K562 (cell line): ENCODE data around the gene SEMA3C. TPM values are rescaled to one million over a fixed set of nuclear protein-coding genes. Genes with fewer than 3 reads are reported as not detected.

Source experiments
- ATAC-seq: fragments of 200-7000 bp; cut with Tn5 transposase; 3 replicates; pipeline ENCODE4 v1.9.1; 2020; ENCODE audit warnings: moderate library complexity
- BruUV-seq: library from RNA; stranded (reverse); fragments of 400-500 nt; replicated peaks from 2 replicates; lab custom pipeline; 2021; lab: Mats Ljungman, UMichigan
- CTCF ChIA-PET: fragments of 300-600 bp; formaldehyde crosslinking; extraction: SDS; loops from one replicate; lab custom pipeline; 2021; ENCODE audit warnings: low intra/inter-chr PET ratio; lab: Yijun Ruan, JAX
- POLR2A ChIA-PET: fragments of 300-600, 350-650 bp; sonication (Branson Sonifier 250); formaldehyde crosslinking; extraction: SDS; loops from one replicate; lab custom pipeline; 2021; ENCODE audit warnings: antibody characterized with exemption, inconsistent platforms; lab: Yijun Ruan, JAX
- DNase-seq, 4 experiments: peaks; one replicate each; pipeline versions ENCODE4 v3.0.0 to v3.0.0-alpha.2; 2011 to 2018; ENCODE audit warnings: low spot score in 3 of 4, mixed read lengths in 3 of 4; ENCODE audit errors: extremely low read depth in 1 of 4
- FAIRE-seq: peaks from 2 replicates; lab custom pipeline; 2011; peaks lifted over from hg19 to GRCh38; lab: Jason Lieb, UNC
- H2AFZ ChIP-seq: 2 replicates; pipeline ENCODE4 v1.6.0; 2011; ENCODE audit warnings: low read depth, low read length, control low read depth, inconsistent platforms
- H3K27ac ChIP-seq: fragments of 200-600 bp; 3 replicates; pipeline ENCODE4 v1.8.0; 2011; ENCODE audit warnings: low read depth, mild to moderate bottlenecking, control low read depth, inconsistent platforms, low read length, moderate library complexity, mixed read lengths; ENCODE audit errors: extremely low read depth
- H3K27me3 ChIP-seq, 2 experiments: fragments of 300-600 bp in 1 of 2; 2 replicates in 1 of 2; 3 replicates in 1 of 2; pipeline versions ENCODE4 v1.6.0 to v1.8.0; 2011; ENCODE audit warnings: inconsistent platforms in 2 of 2, low read length in 2 of 2, mild to moderate bottlenecking in 1 of 2, mixed read lengths in 1 of 2, moderate library complexity in 1 of 2; ENCODE audit not compliant: control insufficient read depth in 2 of 2, insufficient read depth in 2 of 2
- H3K36me3 ChIP-seq: fragments of 300-600 bp; 3 replicates; pipeline ENCODE4 v1.8.0; 2011; ENCODE audit warnings: mild to moderate bottlenecking, low read length, inconsistent platforms; ENCODE audit not compliant: control insufficient read depth, insufficient read depth
- H3K4me1 ChIP-seq, 2 experiments: fragments of 200-600 bp in 1 of 2; replicated peaks in 1 of 2; 2 replicates in 1 of 2; 3 replicates in 1 of 2; pipeline versions ENCODE4 v1.5.1 to v1.8.0; 2011; ENCODE audit warnings: inconsistent platforms in 2 of 2, low read length in 2 of 2, mild to moderate bottlenecking in 1 of 2, mixed read lengths in 1 of 2, moderate library complexity in 1 of 2; ENCODE audit not compliant: control insufficient read depth in 2 of 2, insufficient read depth in 2 of 2
- H3K4me2 ChIP-seq: 2 replicates; pipeline ENCODE4 v1.6.1; 2011; ENCODE audit warnings: low read length, control low read depth, inconsistent platforms, mixed read lengths; ENCODE audit not compliant: insufficient read depth
- H3K4me3 ChIP-seq: fragments of 200-600 bp; sonication (generic), shearing (Covaris generic); 2 replicates; pipeline ENCODE4 v1.5.1; 2016; ENCODE audit warnings: control low read depth, inconsistent platforms
- H3K79me2 ChIP-seq: fragments of 200-600 bp; 3 replicates; pipeline ENCODE4 v1.8.0; 2011; ENCODE audit warnings: low read length, inconsistent platforms; ENCODE audit not compliant: control insufficient read depth, insufficient read depth
- H3K9ac ChIP-seq, 2 experiments: 2 replicates each; pipeline versions ENCODE4 v1.6.0 to v1.6.1; 2011; ENCODE audit warnings: low read depth in 2 of 2, low read length in 2 of 2, control low read depth in 1 of 2, inconsistent platforms in 1 of 2, mild to moderate bottlenecking in 1 of 2, mixed read lengths in 1 of 2; ENCODE audit not compliant: insufficient read depth in 1 of 2
- H3K9me1 ChIP-seq: one replicate; pipeline ENCODE4 v1.6.0; 2011; ENCODE audit warnings: inconsistent platforms, mild to moderate bottlenecking, low read length, moderate library complexity; ENCODE audit not compliant: control insufficient read depth, insufficient read depth
- H3K9me3 ChIP-seq: replicated peaks from 2 replicates; pipeline ENCODE4 v1.5.1; 2011; ENCODE audit warnings: low read depth, low read length, inconsistent platforms; ENCODE audit not compliant: control insufficient read depth, insufficient read depth
- H4K20me1 ChIP-seq: replicated peaks from 2 replicates; pipeline ENCODE4 v1.6.1; 2011; ENCODE audit warnings: low read length, inconsistent platforms, mixed read lengths; ENCODE audit not compliant: control insufficient read depth, insufficient read depth
- BRF1 ChIP-seq: IDR thresholded peaks from 3 replicates; pipeline ENCODE4 v1.6.1; 2011; ENCODE audit warnings: borderline replicate concordance, mild to moderate bottlenecking; ENCODE audit not compliant: insufficient read length; ENCODE audit errors: extremely low read depth
- KAT8 ChIP-seq: fragments of 450-650 bp; IDR thresholded peaks from 2 replicates; pipeline ENCODE4 v1.6.1; 2016; ENCODE audit warnings: low read depth, mild to moderate bottlenecking
- MAFG ChIP-seq: fragments of 450-650 bp; conservative IDR thresholded peaks from 2 replicates; pipeline ENCODE4 v1.6.1; 2016; ENCODE audit warnings: missing genetic modification characterization, missing compliant biosample characterization
- SMARCC2 ChIP-seq: fragments of 450-650 bp; IDR thresholded peaks from 2 replicates; pipeline ENCODE4 v1.6.1; 2017; ENCODE audit warnings: antibody characterized with exemption, moderate library complexity, mild to moderate bottlenecking, low read depth
- ZNF274 ChIP-seq: IDR thresholded peaks from 2 replicates; pipeline ENCODE4 v1.6.1; 2011; ENCODE audit warnings: low read depth, mild to moderate bottlenecking, low read length, moderate library complexity, borderline replicate concordance
- ZNF347 ChIP-seq: fragments of 450-650 bp; formaldehyde crosslinking; IDR thresholded peaks from 2 replicates; pipeline ENCODE4 v1.4.0; 2020; ENCODE audit warnings: low read depth, mild to moderate bottlenecking, moderate library complexity
- ZNF644 ChIP-seq: fragments of 200-800 bp; sonication (Bioruptor generic); IDR thresholded peaks from 2 replicates; pipeline ENCODE4 v1.6.1; 2016; ENCODE audit warnings: low read depth, missing genetic modification characterization, missing compliant biosample characterization
- in situ Hi-C: fragments of 300-500 bp; cut with MboI; formaldehyde crosslinking; loops from 4 replicates; pipeline ENCODE4 v1.15.0; 2018; ENCODE audit warnings: inconsistent platforms, mixed read lengths
- intact Hi-C: fragments of 100-400 bp; cut with micrococcal nuclease; formaldehyde crosslinking; loops from 2 replicates; pipeline ENCODE4 v1.14.2; 2022
- polyA plus RNA-seq, 8 experiments: library from polyadenylated mRNA; depleted of rRNA in 4 of 8; stranded (reverse) in 5 of 8; unstranded in 3 of 8; fragments of >200 nt; fragmentation: Nextera tagmentation in 2 of 8; fragmentation: Illumina TruSeq in 1 of 8; extraction: Ambion mirVana in 2 of 8; extraction: Trizol in 1 of 8; gene quantifications; 2 replicates each; pipeline versions ENCODE4 v1.2.1 to v1.2.3, GENCODE V29; 2011 to 2014; ENCODE audit warnings: inconsistent platforms in 1 of 8, missing spikeins in 1 of 8
- total RNA-seq, 7 experiments: library from RNA; depleted of rRNA in 6 of 7; stranded (reverse); fragments of >200 nt in 6 of 7; fragmentation: Illumina TruSeq in 2 of 7; extraction: Trizol in 2 of 7; gene quantifications; 2 replicates each; pipeline versions ENCODE4 v1.2.1 to v1.2.3, GENCODE V29; 2011 to 2021; ENCODE audit warnings: low replicate concordance in 1 of 7
- TF ChIP-seq, protein P1 (sequence below): IDR thresholded peaks from 2 replicates; pipeline ENCODE4 v1.6.1; 2011; ENCODE audit not compliant: insufficient read length; ENCODE audit errors: extremely low read depth
- TF ChIP-seq, protein P2 (sequence below): fragments of 250-450 bp; sonication (Bioruptor Pico); IDR thresholded peaks from 2 replicates; pipeline ENCODE4 v1.5.0; 2021
- TF ChIP-seq, protein P3 (sequence below), 2 experiments: fragments of 200-800 bp in 1 of 2; sonication (Bioruptor generic) in 1 of 2; sonication (generic) in 1 of 2; formaldehyde crosslinking in 1 of 2; IDR thresholded peaks in 1 of 2; conservative IDR thresholded peaks in 1 of 2; 2 replicates each; pipeline versions ENCODE4 v1.5.0 to v1.6.1; 2016 to 2020; ENCODE audit warnings: missing compliant biosample characterization in 1 of 2, missing genetic modification characterization in 1 of 2, missing genetic modification reagents in 1 of 2
- TF ChIP-seq, protein P4 (sequence below): fragments of 200-800 bp; sonication (Bioruptor generic); IDR thresholded peaks from 2 replicates; pipeline ENCODE4 v1.6.1; 2016; ENCODE audit warnings: missing genetic modification characterization, missing compliant biosample characterization

The SEMA3C gene
- total and polyA plus RNA-seq, 9 of the 15 experiments (the other 6 are each of a cell fraction or from before 2014, with no cell fraction given) = 0.04 to 0.36 (median 0.12) TPM; not detected in 3

DNA sequence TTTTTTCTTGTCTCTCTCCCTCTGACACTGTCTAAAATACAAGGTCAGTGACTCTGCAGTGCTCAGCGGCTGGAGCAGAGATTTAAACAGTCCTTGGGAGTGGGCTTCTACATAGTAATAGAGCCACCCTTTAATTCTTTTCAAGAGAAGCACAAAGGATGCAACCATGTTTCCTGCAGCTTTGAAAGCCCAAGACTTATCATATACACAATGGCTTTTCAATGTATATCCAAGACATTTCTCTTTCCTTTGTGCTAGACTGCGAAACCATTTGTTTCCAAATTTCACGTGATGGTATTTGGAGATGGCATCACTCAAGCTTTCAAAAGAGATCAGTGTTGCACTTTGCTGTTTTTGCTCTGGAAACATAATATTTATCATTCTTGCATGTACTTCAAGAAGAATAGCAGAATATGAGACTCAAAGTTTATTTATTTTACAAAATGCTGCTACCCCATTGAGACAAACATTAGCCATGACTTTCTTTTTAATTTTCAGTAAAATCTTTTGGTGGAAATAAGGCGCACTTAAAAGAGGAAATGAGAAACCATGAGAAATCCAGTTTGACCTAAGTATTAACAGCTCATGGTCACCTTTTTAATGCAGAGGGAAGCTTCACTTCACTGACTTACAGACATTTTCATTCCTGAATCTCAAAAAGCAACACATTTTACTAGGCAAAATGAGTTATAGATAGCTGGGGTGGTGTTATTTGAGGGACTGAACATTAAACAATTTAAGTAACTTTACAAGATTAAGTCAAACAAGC is 76.6 kb downstream of the SEMA3C start (continued):
- TF ChIP-seq, protein P1, sequence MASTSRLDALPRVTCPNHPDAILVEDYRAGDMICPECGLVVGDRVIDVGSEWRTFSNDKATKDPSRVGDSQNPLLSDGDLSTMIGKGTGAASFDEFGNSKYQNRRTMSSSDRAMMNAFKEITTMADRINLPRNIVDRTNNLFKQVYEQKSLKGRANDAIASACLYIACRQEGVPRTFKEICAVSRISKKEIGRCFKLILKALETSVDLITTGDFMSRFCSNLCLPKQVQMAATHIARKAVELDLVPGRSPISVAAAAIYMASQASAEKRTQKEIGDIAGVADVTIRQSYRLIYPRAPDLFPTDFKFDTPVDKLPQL = no peak
- no peak for TF ChIP-seq SMARCC2
- no peak for TF ChIP-seq ZNF347 (CRISPR knock-in tag)
- no peak for TF ChIP-seq ZNF274
- TF ChIP-seq, protein P2, sequence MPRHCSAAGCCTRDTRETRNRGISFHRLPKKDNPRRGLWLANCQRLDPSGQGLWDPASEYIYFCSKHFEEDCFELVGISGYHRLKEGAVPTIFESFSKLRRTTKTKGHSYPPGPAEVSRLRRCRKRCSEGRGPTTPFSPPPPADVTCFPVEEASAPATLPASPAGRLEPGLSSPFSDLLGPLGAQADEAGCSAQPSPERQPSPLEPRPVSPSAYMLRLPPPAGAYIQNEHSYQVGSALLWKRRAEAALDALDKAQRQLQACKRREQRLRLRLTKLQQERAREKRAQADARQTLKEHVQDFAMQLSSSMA (CRISPR knock-in tag) = no peak
- TF ChIP-seq ZNF644 (tag) = no peak
- TF ChIP-seq MAFG (tag) = no peak

DNA sequence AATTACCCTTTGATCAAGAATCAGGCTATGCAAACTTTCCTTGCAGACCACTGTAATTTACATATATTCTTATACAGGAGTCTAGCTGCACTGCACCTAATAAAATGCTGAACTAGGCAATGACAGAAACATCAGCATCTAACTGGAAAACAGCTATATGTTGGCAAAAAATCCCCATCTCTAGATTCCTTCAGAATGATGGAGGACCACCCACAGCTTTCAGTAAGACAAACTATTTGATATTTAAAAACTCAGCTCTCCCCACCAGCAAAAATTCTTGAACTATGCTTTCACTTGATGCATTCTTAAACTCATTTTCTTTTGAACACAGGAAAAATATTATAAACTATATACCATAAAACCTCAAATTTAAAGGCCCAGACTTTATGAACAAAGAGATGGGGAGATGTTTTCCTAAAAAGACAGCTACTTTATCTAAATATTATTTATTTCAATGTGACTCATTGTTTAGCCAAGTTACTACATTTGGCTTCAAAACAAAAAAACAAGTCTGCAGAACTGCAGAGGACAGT is 77.4 kb downstream of the SEMA3C start:
- H4K20me1 ChIP-seq = no peaks in the 10 kb centered on the region
- H3K9me1 ChIP-seq = no peaks in the 10 kb centered on the region
- POLR2A ChIA-PET = interaction anchor here (1.2 kb wide), 1 partner anchor 12 kb away, joined by 4 read pairs; no protein-coding TSS in a partner anchor
- CTCF ChIA-PET = no interaction called here
- FAIRE-seq (no peak), DNase-seq (no peak), ATAC-seq (no peak)
- H3K36me3 ChIP-seq = no peaks in the 10 kb centered on the region
- no peak overlapping the region for H3K9ac ChIP-seq
- H3K4me1 ChIP-seq = no peaks in the 10 kb centered on the region
- in situ Hi-C loops = no loop called here
- H3K27ac ChIP-seq = no peak overlapping the region
- intact Hi-C loops = no loop called here
- H3K27me3 ChIP-seq = no peaks in the 10 kb centered on the region
- H3K79me2 ChIP-seq = no peaks in the 10 kb centered on the region
- no peak overlapping the region for H2AFZ ChIP-seq
- no peak overlapping the region for H3K4me2 ChIP-seq
- BruUV-seq = no TSS peak
- H3K9me3 ChIP-seq = no peaks in the 10 kb centered on the region
- no peak overlapping the region for H3K4me3 ChIP-seq
- TF ChIP-seq KAT8 (no peak), BRF1 (no peak)
- TF ChIP-seq, protein P3, sequence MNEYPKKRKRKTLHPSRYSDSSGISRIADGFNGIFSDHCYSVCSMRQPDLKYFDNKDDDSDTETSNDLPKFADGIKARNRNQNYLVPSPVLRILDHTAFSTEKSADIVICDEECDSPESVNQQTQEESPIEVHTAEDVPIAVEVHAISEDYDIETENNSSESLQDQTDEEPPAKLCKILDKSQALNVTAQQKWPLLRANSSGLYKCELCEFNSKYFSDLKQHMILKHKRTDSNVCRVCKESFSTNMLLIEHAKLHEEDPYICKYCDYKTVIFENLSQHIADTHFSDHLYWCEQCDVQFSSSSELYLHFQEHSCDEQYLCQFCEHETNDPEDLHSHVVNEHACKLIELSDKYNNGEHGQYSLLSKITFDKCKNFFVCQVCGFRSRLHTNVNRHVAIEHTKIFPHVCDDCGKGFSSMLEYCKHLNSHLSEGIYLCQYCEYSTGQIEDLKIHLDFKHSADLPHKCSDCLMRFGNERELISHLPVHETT (CRISPR knock-in tag; conservative IDR thresholded peaks at IDR 0.05 in 1 of 2, IDR thresholded peaks at IDR 0.05 in 1 of 2) = no peak
- TF ChIP-seq, protein P4, sequence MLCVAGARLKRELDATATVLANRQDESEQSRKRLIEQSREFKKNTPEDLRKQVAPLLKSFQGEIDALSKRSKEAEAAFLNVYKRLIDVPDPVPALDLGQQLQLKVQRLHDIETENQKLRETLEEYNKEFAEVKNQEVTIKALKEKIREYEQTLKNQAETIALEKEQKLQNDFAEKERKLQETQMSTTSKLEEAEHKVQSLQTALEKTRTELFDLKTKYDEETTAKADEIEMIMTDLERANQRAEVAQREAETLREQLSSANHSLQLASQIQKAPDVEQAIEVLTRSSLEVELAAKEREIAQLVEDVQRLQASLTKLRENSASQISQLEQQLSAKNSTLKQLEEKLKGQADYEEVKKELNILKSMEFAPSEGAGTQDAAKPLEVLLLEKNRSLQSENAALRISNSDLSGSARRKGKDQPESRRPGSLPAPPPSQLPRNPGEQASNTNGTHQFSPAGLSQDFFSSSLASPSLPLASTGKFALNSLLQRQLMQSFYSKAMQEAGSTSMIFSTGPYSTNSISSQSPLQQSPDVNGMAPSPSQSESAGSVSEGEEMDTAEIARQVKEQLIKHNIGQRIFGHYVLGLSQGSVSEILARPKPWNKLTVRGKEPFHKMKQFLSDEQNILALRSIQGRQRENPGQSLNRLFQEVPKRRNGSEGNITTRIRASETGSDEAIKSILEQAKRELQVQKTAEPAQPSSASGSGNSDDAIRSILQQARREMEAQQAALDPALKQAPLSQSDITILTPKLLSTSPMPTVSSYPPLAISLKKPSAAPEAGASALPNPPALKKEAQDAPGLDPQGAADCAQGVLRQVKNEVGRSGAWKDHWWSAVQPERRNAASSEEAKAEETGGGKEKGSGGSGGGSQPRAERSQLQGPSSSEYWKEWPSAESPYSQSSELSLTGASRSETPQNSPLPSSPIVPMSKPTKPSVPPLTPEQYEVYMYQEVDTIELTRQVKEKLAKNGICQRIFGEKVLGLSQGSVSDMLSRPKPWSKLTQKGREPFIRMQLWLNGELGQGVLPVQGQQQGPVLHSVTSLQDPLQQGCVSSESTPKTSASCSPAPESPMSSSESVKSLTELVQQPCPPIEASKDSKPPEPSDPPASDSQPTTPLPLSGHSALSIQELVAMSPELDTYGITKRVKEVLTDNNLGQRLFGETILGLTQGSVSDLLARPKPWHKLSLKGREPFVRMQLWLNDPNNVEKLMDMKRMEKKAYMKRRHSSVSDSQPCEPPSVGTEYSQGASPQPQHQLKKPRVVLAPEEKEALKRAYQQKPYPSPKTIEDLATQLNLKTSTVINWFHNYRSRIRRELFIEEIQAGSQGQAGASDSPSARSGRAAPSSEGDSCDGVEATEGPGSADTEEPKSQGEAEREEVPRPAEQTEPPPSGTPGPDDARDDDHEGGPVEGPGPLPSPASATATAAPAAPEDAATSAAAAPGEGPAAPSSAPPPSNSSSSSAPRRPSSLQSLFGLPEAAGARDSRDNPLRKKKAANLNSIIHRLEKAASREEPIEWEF (CRISPR knock-in tag) = no peak
